ENCODE results near the gene ARL14EP.

The ARL14EP gene

GRCh38 chr11:30322826-30323710 is at the start of gene ARL14EP:
Gene ARL14EP, plus strand, starts transcription at chr11:30323104. Its CDS starts 7,845 bp downstream, at chr11:30330949.
- DNase-seq = peak; percentile 97

GRCh38 chr11:30277176-30277575 is 45.7 kb upstream of the ARL14EP start:
- DNase-seq = no peak

DNA sequence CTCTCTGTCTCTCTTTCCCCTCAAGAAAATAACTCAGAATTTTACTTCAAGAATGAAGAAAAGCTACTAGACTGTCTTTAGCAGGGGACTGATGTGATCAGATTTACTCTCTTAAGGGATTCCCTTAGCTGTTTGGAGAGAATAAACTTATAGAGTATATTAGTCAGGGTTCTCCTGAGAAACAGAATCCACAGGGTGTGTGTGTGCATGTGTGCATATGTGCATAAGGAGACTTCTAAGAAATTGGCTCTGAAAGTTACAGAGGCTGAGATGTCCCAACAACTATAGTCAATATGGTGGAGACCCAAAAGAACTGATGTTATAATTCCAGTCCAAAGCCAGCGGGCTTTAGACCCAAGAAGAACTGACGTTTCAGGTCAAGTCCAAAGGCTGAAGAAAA is 43.1 kb upstream of the ARL14EP start:
- DNase-seq = no peak

DNA sequence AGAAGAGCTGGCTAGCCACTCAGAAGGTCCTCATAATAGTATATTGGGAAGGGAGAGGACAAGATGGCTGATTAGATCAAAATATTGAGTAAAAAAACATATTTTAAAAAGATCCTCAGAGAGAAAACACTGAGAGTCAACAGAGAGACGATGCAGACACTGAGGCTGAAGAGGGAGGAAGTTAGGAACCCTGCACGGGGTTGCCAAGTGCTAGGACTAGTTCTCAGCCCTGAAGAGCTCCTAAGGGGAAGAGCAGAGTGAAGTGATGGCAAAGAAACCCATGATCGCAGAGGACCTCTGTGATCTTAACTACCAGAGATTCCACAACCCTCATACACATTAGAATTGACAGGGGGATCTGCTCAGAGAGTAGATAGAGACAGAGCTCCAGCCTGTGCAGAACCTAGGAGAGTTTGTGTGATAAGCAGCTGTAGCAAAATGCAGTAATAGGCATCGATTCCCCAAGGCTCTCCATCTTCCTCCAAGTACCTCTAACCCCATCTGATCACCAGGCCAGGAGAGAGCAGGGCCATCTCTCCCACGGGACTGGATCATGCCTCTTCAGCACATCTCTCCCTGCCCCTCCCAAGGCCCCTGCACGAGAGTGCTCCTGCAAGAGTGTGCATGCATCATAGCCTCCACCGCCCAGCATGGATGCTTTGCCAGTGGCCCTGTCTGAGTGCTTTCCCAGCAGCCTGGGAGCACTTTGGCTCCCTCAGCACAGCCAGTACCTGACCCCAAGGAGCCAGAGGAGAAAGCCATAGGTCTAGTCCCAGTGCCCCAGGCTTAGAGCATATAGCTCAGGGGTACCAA is 41.2 kb upstream of the ARL14EP start:
- no peak for DNase-seq

GRCh38 chr11:30282289-30282631 is 40.6 kb upstream of the ARL14EP start:
- no peak for DNase-seq

DNA sequence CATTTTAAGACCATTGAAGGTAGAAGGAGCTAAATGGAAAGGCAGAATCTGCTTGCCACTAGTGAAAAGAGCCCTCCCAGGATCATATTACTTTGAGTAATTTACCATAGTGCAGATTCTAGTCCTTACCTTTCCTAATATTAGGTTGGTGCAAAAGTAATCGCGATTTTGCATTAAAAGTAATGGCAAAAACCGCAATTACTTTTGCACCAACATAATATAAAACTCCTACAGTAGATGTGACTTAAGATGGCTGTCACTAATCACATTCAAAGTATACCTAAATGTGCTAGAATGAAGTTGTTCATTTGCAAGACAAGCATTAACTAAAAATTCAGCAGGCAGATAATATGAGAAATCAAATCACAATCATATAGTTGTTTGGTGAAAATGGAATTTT is 38.1 kb upstream of the ARL14EP start:
- DNase-seq = no peak

DNA sequence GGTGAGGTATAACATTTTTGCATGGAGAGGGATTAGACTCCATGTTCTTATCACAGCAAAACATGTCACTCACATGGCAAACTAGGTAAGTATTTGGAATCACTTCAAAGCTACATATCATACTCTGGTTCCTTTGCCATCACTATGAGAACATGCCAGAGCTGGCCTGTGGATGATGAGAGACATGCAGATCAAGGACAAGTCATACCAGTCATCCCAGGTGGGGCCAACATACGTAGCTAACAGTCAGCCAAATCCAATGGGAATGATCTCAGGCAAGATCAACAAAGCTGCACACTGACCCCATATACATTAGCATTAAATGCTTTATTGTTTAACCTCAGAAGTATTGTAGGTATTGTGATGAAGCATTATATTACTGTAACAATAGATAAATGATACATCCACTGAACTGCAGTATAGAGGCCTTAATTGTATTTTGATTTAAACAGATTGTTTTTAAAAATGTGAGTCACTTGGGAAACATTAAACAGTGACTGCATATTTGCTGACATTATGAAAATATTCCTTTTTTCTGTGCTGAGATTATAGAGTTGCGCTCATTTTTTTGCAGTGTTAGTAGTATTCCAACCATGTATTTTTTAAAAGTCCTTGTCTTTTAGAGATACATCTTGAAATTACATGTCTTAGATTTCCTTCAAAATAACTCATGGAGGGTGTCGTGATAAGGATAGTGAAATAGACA is 37.3 kb upstream of the ARL14EP start:
- no peak for DNase-seq

GRCh38 chr11:30291331-30291730 is 31.6 kb upstream of the ARL14EP start:
- DNase-seq = no peak

DNA sequence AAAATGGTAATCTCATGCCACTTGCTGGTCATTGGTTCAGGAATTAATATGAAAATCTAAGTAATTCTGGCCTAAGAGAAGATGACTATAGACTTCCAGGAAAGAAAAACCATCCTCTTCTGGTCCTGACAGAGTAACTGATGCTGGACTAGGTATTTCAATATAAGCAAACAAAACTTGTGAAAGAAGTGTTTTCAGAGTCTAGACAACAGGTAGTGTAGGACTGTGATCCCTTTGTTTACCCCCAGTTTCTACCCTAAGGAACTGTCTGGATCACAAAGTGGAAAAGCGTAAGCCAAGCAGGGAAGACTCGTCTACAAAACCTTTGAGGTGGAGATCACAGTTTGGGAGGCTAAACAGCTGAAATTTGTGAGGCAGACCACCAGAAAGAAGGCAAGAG is 30.4 kb upstream of the ARL14EP start:
- DNase-seq = no peak

DNA sequence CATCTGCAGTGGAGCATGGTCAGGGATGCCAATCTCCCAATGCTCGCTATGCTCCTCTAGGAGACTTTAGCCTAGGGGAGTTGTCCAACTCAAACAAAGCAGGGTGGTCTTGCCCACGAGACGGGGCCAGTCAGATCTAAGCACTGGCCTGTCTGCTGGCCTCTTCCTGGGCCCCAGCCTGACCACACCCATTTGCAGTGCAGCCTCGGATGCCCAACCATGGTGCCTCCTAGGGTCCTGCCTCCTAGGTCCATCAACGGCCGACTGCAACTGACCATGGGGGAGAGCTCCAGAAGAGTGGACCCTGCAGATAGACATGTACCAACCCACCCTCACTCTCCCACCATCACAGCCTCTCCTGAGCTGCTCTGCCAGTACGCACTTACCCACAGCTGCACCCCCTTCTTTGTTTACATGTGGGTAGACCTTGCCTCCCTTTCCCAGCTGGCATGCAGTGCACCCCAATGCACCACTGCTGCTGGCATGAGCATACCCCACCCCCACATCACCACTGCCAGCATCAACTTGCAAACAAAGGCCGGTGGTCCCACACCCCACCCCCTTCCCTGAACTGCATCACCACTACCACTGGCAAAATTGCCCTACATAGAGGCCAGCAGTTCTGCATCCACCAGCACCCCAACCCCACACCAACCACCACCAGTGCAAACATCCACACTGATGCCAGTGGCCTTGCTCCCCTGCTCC is 27.6 kb upstream of the ARL14EP start:
- no peak for DNase-seq

- no peak for DNase-seq
Measured at GRCh38 chr11:30304620-30305019, 18.3 kb upstream of the ARL14EP start.

DNA sequence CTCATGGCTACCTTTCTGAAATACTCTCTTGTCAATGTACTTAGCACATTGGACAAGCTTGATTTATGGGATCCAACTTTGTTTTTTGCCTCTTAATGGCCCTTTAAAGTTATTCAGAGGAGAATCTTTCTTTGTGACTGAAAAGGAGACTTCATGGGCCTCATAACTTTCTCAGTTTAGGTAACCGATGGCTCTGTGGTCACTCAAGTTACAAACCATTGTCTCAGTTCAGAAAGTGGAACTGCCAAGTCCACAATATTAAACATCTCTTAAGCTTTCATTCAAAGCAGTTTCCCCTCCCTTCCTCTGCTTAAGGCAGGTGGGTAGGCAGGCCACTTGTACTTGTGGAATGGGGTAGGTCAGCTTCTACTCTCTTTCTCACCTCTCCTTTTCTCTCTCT is 12.3 kb upstream of the ARL14EP start:
- DNase-seq = no peak

GRCh38 chr11:30311189-30311588 is 11.7 kb upstream of the ARL14EP start:
- no peak for DNase-seq

DNA sequence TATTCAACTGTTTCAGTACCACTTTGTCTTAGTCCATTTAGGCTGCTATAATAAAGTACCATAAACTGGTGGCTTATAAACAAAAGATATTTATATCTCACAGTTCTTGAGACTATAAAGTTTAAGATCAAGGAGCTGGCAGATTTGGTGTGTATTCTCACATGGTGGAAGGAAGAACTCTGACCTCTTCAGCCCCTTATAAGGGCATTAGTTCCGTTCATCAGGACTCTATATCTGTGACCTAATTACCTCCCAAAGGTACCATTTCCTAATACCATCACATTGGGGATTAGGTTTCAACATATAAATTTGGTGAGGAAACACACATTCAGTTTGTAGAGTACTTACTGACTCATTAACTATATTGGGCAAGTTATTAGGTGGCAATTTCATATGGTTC is 10.7 kb upstream of the ARL14EP start:
- DNase-seq = no peak

DNA sequence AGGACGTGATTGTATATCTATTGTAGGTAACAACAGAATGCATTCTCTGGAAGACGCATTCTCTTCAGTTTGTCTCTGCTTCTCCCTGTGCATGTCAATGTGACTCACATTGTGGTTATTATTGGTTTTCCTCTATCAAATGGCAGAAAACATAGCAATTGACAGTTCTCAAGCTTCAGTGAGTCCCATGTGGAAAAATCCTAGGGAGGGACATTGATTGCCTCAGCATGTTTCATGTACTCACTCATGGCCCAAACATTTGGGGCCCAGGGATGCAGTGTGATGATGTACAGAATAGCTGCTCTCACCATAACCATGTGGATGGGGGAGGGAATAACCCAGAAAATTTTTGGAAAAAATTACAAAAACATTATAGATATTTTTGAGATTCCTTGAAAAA is 9.3 kb upstream of the ARL14EP start:
- DNase-seq = peak; percentile 51

GRCh38 chr11:30314625-30315024 is 8.3 kb upstream of the ARL14EP start:
- DNase-seq = no peak

GRCh38 chr11:30316237-30316636 is 6.7 kb upstream of the ARL14EP start:
- no peak for DNase-seq

GRCh38 chr11:30317030-30317429 is 5.9 kb upstream of the ARL14EP start:
- DNase-seq = no peak

DNA sequence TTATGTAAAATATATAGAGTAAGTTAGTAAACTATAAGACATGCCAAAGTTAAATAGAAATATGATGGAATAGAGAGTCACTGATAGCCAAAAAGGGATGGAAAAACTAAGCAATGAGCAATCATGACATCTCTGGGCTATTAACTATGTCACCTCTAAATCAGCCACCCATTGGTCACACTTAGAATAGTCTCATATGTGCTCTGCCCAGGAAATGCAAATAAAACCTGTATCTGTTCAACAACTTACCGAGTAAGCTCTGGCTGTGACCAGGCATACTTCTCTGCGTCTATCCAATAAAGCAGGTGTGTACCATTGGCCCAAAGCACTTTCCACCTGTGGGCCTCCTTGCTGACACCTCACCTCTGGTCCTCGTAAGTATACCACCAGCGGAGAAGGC is 1.6 kb upstream of the ARL14EP start:
- DNase-seq = no peak

DNA sequence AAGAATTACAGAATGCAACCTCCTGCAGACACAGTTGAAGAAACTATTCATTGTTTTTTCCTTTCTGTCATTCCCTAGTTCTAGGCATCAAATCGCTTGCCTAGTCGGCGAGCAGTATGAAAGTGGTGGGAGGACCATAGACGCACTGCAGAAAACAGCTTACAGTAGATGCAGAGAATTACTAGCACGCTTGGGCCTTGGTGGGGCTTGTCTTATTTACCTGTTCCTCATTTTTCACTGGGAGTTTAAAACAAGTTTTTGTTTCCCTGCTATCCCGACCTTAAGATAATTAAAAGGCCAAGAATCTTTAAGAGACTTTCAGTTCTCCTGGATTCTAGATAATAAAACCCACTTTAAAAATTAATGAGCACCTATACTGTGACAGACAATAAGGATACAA is 713 bp upstream of the ARL14EP start:
- no peak for DNase-seq

- no peak for DNase-seq
Measured at GRCh38 chr11:30326114-30326778, 3.3 kb downstream of the ARL14EP start.

GRCh38 chr11:30326906-30327305 is 4.0 kb downstream of the ARL14EP start:
- no peak for DNase-seq

All from fibroblast of skin of right quadriceps (primary cell).